DMS114 treated with DMSO at 0.1 percent for 48 hours (cell line): ENCODE results near the gene BLACAT1.
"Not testable (repeated sequence)": the region's sequence is repeated elsewhere in the genome, so short reads cannot be mapped to it uniquely, and the experiment has no call there.

ENCODE experiments used
- DNase-seq: peaks from one replicate; lab custom pipeline; 2025; ENCODE audit not compliant: unreplicated experiment; lab: John Stamatoyannopoulos, UW

Gene BLACAT1

DNA sequence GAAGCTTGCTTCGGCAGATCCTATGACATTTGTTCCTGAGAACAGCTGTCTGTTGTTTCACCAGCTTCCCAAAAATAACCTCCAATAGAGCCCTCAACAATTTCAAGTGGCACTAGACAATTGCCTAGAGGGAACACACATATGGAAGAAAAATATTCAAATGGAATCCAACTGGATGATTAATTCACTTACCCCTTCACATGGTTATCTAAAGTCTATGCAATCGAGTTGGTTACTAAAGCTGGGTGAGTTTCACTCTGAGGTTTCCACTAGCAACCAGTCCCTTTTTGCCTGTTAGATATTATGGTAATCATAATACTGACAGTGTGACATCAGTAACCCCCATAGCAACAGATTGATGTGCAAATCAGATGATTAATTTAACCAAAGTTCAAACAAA is 34.0 kb downstream of the BLACAT1 start, which contains the start of gene LEMD1:
Gene LEMD1, minus strand, starts transcription at position 259 of the 400 bp plus-strand sequence. CDS start 1,520 bp downstream, outside the sequence.
- DNase-seq, result no peak

- no peak for DNase-seq
Observed at GRCh38 chr1:205420938-205421337, 34.9 kb downstream of the BLACAT1 start.

DNA sequence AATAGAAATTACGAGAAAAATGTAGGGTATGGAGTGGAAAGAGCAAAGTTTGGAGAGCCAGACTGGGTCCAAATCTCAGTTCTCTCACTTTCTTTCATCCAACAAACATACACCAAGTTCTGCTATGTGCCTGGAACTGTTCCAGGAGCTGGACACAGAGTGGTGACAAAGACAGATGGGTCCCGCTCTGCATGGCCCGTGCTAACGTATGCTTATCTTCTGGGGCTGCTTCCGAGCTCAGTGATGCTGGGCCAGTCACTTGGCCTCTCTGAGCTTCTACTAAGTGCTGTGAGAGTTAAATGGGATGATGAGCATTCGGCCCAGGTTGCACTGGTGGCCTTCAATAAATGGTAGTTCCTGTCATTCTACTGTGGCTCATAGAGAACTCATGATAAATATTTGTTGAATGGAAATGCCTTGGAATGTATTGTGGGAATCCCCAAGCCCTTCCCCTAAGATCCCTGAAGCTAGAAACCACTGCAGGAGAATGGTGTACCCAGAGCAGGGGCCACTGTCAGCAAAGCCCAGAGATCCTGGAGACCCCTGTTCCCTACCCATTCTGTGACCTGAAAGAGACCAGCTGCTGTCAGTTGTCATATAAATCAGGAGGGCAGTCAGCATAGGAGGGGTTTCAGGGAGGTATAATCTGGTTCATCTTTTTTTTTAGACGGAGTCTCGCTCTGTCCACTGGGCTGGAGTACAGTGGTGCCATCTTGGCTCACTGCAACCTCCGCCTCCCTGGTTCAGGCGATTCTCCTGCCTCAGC is 37.8 kb downstream of the BLACAT1 start:
- DNase-seq, result no peak

GRCh38 chr1:205416322-205416721 is 39.5 kb downstream of the BLACAT1 start:
- no peak for DNase-seq

DNA sequence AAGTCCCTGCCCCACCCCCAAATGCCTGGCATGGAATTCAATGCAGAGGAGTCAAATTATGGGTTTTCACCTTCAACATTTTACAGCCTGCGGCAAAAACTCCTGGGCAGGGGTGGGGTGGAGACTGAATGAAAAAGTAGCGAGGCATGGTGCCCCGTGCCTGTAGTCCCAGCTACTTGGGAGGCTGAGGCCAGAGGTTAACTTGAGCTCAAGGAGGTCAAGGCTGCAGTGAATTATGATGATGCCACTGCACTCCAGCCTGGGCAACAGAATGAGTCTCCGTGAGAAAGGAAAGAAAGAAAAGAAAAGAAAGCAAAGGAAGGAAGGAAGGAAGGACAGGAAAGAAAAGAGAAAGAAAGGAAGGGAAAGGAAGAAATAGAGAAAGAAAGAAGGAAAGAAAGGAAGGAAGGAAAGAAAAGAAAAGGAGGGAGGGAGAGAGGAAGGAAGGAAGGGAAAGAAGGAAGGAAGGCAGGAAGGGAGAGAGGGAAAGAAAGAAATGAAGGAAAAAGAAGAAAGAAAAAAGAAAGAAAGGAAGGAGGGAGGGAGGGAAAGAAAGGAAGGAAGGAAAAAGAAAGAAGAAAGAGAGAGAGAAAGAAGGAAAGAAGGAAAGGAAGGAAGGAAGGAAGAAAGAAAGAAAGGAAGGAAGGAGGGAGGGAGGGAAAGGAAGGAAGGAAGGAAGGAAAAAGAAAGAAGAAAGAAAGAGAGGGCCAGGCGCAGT is 45.1 kb downstream of the BLACAT1 start:
- DNase-seq, result no peak

DNA sequence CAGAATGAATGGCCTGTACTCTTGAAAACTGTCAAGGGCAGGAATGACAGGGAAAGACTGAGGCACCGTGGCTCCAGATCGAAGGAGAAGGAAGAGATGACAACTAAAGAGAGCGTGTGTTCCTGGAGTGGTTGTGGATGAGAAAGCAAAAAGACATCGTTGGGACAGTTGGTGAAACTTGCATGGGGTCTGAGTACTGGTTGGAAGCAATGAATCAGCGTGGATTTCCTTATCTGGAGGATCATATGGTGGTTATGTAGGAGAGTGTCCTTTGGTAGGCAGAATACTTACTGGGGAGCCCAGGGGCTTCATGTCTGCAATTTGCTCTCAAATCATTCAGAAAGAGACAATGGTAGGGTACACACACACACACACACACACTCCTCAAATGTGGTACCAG is 47.9 kb downstream of the BLACAT1 start:
- DNase-seq, result no peak

DNA sequence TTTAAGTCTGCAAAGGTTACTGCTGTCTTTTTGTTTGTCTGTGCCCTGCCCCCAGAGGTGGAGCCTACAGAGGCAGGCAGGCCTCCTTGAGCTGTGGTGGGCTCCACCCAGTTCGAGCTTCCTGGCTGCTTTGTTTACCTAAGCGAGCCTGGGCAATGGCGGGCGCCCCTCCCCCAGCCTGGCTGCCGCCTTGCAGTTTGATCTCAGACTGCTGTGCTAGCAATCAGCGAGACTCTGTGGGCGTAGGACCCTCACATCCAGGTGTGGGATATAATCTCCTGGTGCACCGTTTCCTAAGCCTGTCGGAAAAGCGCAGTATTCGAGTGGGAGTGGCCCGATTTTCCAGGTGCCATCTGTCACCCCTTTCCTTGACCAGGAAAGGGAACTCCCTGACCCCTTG is 49.6 kb downstream of the BLACAT1 start:
- not testable (repeated sequence) for DNase-seq
